Right ventricle myocardium superior (tissue), 1 donor: Measurements from ENCODE around the gene TAB2. TPM values are rescaled to one million over a fixed set of nuclear protein-coding genes. Genes with fewer than 3 reads are reported as not detected.
"Not testable (repeated sequence)": the region's sequence is repeated elsewhere in the genome, so short reads cannot be mapped to it uniquely, and the experiment has no call there.

ENCODE experiments used
- ATAC-seq: fragments of 200-7000 bp; cut with Tn5 transposase; one replicate; pipeline ENCODE4 v1.9.1; 2020; ENCODE audit warnings: mild to moderate bottlenecking; ENCODE audit not compliant: poor library complexity
- DNase-seq: peaks from one replicate; pipeline ENCODE4 v3.0.0-alpha.2; 2020
- intact Hi-C: fragments of 100-400 bp; cut with DNase I; formaldehyde crosslinking; loops from one replicate; pipeline ENCODE4 v1.11.2; 2022
- total RNA-seq: library from RNA; stranded (reverse); fragmentation: NEBNext Ultra II Directional; extraction: Animal tissue kit (Norgen Biotek cat#: 25700); gene quantifications from one replicate; pipeline ENCODE4 v1.2.1, GENCODE V29; 2021
- donor health status: DM: no; HTN: yes; CAD: no; lungs with severe emphysema.

Gene TAB2
- total RNA-seq, 1 donor from 2014 or later, result 58.0 TPM

DNA sequence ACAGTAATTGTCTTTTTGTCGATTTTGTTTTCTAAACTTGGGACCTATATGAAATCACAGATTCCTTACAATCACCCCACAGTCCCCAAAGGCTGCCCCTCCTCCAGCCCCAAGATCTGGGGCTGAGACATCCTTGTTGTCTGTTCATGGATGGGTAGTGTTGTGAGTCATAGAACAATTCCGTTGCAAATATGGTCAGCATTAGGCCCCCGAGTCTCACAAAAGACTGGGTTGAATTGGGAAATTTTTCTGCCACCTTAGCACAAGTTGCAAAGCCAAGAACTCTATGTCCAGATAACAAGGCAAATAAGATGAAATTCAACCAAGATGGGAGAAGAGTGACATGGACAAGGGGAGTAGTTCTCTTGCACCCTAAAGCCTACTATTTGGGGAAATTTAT is 10.5 kb upstream of the TAB2 start:
- no peak for DNase-seq
- no peak for ATAC-seq
- intact Hi-C loops, result no loop called here

DNA sequence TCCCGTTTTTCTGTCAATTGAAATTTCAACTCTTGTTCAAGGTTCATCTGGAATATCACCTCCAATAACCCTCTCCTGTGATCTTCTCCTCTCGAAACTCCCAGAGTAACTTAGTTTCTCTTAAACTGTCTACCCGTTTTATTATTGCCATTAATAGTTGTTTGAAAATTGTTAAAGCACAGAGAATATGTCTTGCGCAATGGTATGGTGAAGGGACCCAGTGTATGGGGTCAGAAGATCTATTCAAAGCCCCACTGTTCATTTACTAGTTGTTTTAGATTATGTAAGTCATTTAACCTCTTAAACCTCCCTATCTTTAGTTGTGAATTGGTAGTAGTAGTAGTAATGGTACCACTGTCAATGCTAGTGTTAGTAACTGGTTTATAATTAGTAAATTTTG is 6.2 kb upstream of the TAB2 start:
- intact Hi-C loops, result no loop called here
- ATAC-seq (no peak), DNase-seq (no peak)

DNA sequence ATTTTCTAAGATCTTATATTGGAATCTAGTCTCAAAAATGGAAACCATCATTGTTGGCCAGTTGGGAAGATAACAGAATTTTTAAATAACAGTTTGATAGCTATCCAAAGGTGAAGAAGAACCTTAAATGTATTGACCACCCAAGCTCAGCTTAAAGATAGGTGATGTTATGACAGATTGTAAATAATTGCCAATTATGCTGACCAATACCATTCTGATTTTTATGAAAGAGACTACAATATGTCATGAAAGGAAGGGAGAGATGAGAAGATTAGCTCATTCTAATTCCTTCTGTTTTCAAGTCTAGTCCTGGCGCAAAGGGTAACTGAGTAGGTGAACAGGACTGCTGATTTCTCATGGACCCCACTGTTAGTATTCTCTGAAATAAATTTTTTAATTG is 5.7 kb upstream of the TAB2 start:
- no peak for ATAC-seq
- intact Hi-C loops, result no loop called here

DNA sequence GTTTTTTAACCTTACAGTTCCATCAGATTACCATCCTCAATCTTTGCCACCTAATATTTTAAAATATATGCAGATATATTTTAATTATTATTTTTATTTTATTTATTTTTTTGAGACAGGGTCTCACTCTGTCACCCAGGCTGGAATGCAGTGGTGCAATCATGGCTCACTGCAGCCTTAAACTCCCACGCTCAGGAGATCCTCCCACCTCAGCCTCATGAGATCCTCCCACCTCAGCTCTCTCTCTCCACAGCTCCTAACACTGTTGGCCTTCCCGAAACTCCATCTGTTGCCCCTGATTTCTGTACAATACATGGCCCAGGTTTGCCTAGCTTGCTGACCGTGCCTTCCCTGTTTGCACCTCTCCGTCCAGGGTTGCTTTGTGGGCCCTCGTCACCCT is 4.4 kb upstream of the TAB2 start:
- DNase-seq, result no peak
- intact Hi-C loops, result no loop called here
- no peak for ATAC-seq

More for the DNA sequence above, 5.7 kb upstream of the TAB2 start:
- no peak for DNase-seq

DNA sequence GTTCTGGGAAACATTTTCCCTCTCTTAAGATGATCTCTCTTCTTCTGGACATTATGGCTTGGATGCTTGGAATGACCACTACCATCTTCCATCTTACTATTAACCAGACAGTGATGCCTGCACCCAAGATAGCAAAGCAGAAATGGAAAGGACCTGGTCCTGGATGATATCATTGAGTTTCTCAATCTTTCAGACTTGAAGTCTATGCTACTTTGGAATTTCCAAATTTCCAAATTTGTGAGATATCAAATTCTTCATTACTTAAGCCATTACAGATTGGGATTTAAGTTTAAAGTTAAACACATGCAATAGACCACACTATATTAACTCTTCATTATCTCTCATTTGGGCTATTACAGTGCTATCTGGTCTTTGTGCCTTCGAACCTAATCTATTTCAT is 3.7 kb upstream of the TAB2 start:
- DNase-seq, result no peak
- ATAC-seq, result no peak
- intact Hi-C loops, result no loop called here

DNA sequence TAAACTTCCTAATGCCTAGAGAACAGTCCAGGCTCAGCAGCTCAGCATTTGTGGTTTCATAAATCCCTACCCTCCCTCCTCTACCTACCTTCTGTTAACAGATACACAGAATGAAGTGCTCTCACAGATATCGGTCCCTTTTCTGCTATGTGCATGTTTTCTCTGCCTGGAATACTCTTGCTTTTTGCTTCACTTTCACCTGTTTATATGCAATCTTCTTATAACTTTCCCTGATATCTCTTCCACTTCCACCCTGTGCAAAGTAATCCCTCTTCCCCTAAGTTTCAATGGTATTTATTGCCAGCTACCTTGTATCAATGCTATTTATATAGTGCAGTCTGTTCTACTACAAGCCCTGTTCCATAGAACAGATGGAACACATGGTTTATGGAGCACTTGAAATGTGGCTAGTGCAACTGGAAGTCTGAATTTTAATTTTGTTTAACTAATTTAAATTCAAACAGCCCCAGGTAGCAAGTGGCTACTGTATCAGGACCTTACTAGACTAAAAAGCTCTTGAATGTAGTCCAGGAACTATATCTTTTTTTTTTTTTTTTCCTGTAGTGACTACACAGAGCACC is 3.1 kb upstream of the TAB2 start:
- DNase-seq (no peak), ATAC-seq (no peak)
- intact Hi-C loops, result no loop called here

DNA sequence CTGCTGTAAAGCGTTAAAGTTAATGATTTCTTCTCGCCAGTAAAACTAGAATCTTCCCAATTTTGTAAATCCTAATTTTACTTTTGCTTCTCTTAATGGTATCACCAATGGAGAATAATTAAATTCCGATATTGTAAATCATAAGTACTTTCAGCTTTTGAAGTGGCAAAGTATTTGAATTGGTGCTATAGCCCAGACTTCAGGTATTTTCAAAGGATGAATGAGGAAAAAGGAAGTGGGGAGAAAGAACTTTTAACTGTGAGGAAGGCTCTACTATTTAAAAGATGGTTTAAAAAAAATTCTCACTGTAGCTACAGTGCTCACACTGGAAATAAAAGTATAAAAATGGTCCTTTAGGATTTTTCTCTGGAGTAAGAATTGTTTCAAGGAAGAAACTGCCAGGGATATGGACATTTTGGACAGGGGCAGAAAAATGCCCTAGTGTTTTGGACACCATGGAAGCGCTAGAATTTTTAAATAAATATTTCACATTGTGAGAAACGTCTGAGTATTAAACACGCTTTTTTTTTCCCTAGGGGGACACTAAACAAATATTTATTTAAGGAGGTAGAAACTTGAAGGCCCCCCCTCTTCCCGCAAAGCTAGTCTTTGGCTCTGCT is 1.3 kb upstream of the TAB2 start:
- intact Hi-C loops, result no loop called here

DNA sequence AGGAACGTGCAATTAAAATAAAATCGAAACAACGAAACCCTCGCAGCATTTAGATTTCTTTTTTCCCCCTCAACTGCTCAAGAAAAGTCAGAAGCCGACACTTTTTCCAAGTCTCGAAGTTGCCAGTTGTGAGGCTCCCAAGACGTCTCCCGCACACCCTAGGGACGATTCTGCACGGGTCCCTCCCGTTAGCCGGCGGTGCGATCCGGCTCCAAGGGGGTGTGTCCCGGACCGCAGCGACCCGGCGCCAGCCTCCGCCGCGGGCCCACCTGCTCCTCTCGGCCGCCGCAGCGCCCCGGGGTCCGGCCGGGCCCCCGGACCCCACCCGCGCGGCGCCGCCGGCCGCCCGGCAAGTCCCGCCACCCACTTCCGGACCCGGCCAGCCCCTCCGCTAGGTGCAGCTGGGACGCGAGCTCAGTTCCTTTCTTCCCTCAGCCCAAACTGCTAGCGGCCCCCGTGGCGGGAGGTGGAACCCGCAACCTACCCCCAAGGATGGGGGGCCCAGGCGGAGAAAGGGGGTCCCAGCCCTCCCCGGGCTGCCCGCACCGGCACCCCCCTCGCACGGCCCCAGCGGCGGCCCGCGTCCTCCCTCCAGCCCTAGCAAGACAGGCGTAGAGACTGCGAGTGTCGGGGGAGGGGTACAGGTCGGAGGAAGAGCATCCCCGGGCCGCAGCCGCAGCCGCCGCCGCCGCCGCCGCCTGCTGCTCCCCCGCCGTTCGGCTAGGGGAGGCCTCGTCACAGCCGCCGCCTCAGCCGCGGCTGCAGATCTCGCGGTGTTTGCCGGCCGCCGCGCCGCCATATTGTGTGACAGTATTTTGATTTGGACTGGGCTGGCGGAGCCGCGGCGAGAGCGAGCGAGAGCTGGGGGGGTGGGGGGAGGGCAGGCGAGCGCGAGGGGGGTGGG is 520 bp upstream of the TAB2 start:
- DNase-seq (peak; percentile 96), ATAC-seq (peak; percentile 97)
- intact Hi-C loops, result no loop called here

More for the DNA sequence above, 1.3 kb upstream of the TAB2 start:
- no peak for DNase-seq
- ATAC-seq, result no peak

DNA sequence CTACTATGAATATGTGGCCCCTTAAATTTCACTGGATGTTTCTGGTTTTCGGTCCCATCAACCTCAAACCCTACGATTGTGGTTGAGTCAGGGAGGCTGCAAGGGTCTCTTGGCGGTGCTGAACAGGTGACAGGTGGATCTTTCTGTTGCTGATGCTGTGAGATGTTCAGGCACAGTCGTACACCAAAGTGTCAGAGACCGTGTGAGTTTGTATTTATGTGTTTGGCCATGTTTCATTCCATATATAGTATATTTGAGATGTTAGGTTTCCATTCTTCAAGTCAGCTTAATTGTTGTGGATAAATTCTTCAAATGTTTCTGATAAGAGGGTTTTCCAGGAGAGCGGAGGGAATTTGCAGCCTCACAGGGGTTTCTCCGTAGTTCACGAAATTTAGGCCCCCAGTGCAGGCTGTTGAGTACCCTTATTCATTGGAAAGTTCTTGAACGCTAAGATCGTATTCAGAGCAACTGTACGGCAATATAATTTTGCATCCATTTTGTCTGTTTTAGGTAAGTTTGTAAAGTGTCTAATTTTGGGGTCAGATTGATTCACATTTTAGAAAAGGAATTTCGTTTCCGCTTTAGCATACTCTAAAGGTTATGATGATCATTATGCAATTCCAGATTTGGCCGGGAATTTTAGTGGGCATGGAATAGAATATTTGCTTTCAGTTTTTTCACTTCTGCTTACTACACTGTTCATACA is 1.2 kb downstream of the TAB2 start:
- no peak for ATAC-seq
- DNase-seq, result no peak
- intact Hi-C loops, result no loop called here

DNA sequence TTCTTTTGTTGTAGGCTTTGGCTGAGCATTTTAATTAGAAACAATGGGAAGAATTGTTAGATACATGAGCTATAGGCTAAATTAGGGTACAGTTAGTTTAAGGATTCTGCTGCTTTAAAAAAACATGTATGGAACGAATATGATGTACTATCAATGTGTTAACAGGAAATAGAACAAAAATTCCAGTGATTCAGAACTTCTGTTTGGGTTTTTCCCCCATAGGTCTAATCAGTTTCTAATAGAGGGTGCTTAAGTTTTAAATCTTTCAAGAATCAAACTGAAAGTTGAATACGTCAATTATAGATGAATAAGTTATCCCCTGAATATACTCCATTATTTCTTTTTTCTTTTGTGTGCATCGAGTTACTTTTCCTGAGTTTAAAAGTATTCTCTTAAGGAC is 1.9 kb downstream of the TAB2 start:
- DNase-seq, result no peak
- intact Hi-C loops, result no loop called here
- ATAC-seq, result no peak

DNA sequence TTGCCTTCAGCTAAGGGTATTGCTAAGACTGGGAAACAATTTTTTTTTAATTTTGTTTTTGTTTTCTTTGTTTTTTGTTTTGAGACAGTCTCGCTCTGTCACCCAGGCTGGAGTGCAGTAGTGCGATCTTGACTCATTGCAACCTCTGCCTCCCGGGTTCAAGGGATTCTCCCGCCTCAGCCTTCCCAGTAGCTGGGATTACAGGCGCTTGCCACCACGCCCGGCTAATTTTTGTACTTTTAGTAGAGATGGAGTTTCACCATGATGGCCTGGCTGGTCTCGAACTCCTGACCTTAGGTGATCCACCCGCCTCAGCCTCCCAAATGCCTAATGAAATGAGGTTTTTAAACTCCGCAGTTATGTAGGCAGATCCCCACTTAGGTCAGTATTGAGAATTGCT is 2.5 kb downstream of the TAB2 start:
- DNase-seq, intact Hi-C loops, ATAC-seq: not testable (repeated sequence)

DNA sequence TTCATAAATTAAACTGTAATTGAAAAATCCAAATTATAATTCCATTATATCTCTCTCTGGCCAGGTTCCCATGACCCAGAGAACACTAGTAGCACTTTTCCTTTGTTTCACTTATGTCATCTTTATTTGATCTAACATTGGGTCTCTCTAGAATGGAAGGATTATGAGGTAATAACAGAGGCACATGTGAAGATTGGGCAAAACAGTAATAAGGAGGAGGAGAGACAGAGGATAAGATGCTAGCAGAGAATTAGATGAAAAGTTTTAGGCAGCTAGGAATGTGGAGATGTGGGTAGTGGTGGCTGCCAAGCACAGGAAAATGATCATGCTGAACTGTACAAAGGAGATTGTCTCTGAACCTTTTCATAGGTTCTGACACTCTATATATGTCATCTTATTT is 3.3 kb downstream of the TAB2 start:
- intact Hi-C loops, result no loop called here
- ATAC-seq (no peak), DNase-seq (no peak)

DNA sequence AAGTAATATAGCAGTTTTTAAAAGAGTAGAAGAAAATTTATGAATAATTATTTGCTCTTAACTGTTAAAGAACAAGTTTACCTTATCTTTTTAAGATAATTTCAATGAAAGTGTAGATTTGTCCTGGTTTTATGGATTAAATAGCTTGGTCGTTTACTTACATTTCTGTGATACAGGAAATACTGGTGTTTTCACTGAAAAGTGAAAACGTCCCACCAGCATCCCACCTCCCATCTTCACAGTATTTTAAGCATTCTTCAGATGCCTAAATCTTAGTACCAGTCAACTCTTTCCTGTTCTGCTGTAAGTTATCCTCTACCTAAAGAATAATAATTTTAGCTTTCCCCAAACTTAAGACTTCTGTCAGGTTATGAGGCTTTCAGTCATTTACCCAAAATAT is 5.8 kb downstream of the TAB2 start:
- intact Hi-C loops, result no loop called here
- no peak for ATAC-seq
- no peak for DNase-seq

DNA sequence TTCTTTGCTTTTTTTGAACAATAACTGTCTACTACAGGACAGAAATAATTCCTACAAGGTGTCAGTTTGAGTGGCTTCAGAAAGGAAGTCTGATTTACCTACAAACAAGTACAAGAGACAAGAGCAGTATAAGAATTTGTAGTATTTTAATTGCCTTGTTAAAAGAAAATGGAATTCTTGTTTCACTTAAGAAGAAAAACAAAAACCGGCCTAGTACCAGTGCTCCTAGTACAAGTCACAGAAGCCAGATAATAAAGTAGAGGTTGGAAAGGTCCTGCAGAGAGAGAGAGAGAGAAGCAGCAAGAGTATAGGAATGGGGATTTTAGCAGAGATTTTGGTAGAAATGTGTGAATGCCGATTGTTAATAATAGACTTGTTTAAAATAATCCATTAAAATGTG is 6.4 kb downstream of the TAB2 start:
- DNase-seq (no peak), ATAC-seq (no peak)
- intact Hi-C loops, result no loop called here

DNA sequence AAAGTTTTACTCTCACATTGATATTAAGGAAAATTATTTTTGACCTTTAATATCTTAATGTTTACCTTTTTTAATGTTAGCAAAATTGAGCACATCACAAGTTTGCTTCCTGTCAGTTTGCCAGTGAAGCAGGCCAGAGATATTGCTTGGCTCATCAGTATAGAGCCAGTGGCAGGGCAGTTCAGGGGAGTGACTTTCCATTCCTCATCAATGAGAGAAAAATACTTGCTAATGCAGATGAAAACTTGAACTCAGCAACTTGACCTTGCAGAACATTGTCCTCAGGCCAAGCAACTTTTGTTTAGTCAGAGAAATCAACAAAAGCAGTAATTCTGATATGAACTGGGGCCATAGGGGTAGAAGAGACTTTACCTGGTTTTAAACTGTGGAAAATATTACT is 6.9 kb downstream of the TAB2 start:
- peak; percentile 49 for ATAC-seq
- no peak for DNase-seq

DNA sequence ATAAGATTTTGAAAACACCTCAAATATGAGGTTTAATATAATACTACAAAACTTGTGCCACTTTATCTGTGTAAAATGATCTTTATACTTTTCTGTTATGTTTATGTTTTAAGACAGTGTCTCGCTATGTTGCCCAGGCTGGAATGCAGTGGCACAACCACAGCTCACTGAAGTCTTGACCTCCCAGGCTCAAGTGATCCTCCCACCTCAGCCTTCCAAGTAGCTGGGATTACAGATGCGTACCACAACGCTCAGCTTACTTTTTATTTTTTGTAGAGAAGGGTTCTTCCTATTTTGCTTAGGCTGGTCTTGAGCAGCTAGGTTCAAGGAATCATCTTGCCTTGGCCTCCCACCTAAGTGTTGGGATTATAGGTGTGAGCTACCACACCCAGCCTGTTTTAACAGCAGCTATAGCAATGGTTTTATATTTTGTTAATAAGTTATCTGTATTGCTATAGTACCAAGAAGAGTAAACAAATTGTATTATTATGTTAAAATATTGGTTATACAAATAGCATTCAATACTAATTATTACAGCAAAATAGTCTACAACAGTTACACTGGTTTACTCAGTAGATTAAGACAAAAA is 8.2 kb downstream of the TAB2 start:
- ATAC-seq, result no peak
- DNase-seq, result no peak
- intact Hi-C loops, result no loop called here

More for the DNA sequence above, 6.9 kb downstream of the TAB2 start:
- intact Hi-C loops, result no loop called here

DNA sequence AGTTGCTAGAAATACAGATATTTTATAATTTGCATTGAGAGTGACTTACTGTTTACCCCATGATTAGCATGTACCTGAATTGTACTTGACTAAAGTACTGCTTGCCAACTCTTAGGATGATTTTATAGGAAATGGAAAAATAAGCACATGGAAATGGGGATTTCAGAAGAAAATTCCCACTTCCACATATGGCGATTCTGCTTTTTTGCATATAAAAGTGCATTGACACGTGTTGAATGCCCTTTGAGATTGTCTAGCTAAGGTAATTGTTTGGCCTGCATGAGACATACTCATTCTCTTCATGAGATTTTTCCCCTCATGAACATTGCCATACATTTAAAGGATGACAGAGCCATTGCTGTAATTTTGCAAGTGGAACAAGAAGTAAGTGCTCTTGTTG is 10.1 kb downstream of the TAB2 start:
- intact Hi-C loops, result no loop called here
- no peak for ATAC-seq
- no peak for DNase-seq

DNA sequence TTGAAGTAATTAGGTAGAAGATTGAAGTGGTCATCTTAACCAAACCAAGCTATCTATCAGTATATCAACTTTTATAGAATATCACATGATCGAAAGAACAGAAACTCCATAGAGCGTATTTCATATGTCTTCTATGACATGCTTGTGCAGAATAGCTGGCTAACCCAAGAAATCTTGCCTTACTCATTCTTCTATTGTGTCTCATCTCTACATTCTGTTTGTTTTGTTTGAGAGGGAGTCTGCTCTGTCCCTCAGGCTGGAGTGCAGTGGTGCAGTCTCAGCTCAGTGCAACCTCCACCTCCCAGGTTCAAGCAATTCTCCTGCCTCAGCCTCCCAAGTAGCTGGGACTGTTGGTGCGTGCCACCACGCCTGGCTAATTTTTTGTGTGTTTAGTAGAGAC is 10.6 kb downstream of the TAB2 start:
- intact Hi-C loops, result no loop called here
- no peak for ATAC-seq

DNA sequence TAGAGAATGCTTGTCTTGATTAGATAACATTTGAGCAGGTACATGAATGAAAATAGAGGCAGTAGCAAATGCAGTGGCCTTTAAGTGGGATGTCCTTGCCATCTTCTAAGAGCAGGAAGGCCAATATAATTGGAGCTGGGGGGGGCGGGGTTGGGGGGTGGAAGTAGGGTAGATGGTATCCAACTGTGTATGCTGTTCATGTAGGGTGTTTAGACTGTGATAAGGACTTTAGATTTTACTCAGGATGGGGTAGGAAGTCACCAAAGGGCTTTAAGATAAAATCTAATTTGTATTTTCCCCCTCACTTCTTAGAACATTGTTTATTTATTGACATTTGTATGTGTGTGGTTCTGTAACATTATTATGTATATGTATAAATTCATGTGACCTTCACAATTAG is 12.0 kb downstream of the TAB2 start:
- ATAC-seq (no peak), DNase-seq (no peak)
- intact Hi-C loops, result no loop called here

More for the DNA sequence above, 10.6 kb downstream of the TAB2 start:
- no peak for DNase-seq
